ENCODE results near the gene TRPM2. TPM values are rescaled to one million over a fixed set of nuclear protein-coding genes. Genes with fewer than 3 reads are reported as not detected.

The TRPM2 gene
- total and polyA plus RNA-seq, 2 of the 8 experiments (the other 6 are each of a cell fraction or from before 2014, with no cell fraction given), result 0.27 to 0.28 TPM

GRCh38 chr21:44304011-44304616 lies 49.3 kb upstream of the TRPM2 start:
- H2BK5ac ChIP-seq (ENCODE audit: low read depth, low read length), result no peak overlapping the region
- no peak overlapping the region for H3K4me2 ChIP-seq (ENCODE audit: insufficient read depth in 1 of 2, low read depth in 2 of 2, low read length in 2 of 2)
- POLR2A ChIA-PET (ENCODE audit: partially characterized antibody), result no interaction called here
- no peak for TF ChIP-seq RBBP5 (IDR thresholded peaks at IDR 0.05; ENCODE audit: borderline replicate concordance, low read depth, low read length)
- TF ChIP-seq NANOG (IDR thresholded peaks at IDR 0.05; ENCODE audit: insufficient read depth, low read depth, low read length, poor library complexity, severe bottlenecking), result no peak
- TF ChIP-seq HDAC2 (IDR thresholded peaks at IDR 0.05; ENCODE audit: borderline replicate concordance in 1 of 2, low read depth in 2 of 2, low read length in 2 of 2), result no peak
- no peak for TF ChIP-seq RNF2 (IDR thresholded peaks at IDR 0.05; ENCODE audit: borderline replicate concordance, low read depth, low read length, missing control alignments, poor library complexity, severe bottlenecking)
- TF ChIP-seq HDAC6 (IDR thresholded peaks at IDR 0.05; ENCODE audit: low read depth, low read length), result no peak
- TF ChIP-seq NRF1 (IDR thresholded peaks at IDR 0.05; ENCODE audit: low read depth, low read length), result no peak
- TF ChIP-seq USF2 (IDR thresholded peaks at IDR 0.05; ENCODE audit: low read length), result no peak
- TF ChIP-seq SIRT6 (IDR thresholded peaks at IDR 0.05; ENCODE audit: low read length), result no peak
- TF ChIP-seq SP4 (IDR thresholded peaks at IDR 0.05; ENCODE audit: low read length), result no peak
- TF ChIP-seq EP300 (IDR thresholded peaks at IDR 0.05; ENCODE audit: borderline replicate concordance in 1 of 2, low read depth in 2 of 2, low read length in 2 of 2), result no peak

More at GRCh38 chr21:44304011-44304616, 49.3 kb upstream of the TRPM2 start:
- Histone ChIP-seq H4K20me1 (replicated peaks in 1 of 2; ENCODE audit: control insufficient read depth in 1 of 2, insufficient read depth in 2 of 2, low read length in 2 of 2) (peaks cover 9 to 15% of the 10 kb centered on the region in 2 experiments), H3K23ac (ENCODE audit: insufficient read length) (no peak overlapping the region), H2BK12ac (ENCODE audit: low read depth, low read length) (no peak overlapping the region), H2AK5ac (ENCODE audit: low read depth, low read length) (no peak overlapping the region), H3K36me3 (ENCODE audit: control insufficient read depth in 2 of 4, insufficient read depth in 4 of 4, low read length in 3 of 4) (no peaks in the 10 kb centered on the region), H3K9ac (replicated peaks in 1 of 4; ENCODE audit: extremely low read depth in 1 of 4, low read depth in 3 of 4, low read length in 3 of 4) (no peak overlapping the region), H3K56ac (replicated peaks; ENCODE audit: insufficient read length, low read depth, low read length) (no peak overlapping the region), H4K8ac (ENCODE audit: extremely low read depth, insufficient read depth, low read length) (no peak overlapping the region; the same call in 1 of the 2 replicates), H3K14ac (ENCODE audit: insufficient read length) (no peak overlapping the region), H3K27ac (ENCODE audit: low read depth, low read length) (no peak overlapping the region), H3K79me2 (ENCODE audit: control insufficient read depth in 1 of 2, insufficient read depth in 2 of 2, low read length in 2 of 2) (peaks cover 0 to 6% of the 10 kb centered on the region in 2 experiments; a peak in 1 of 4 replicates), H4K5ac (ENCODE audit: insufficient read length, low read depth, low read length) (no peak overlapping the region), H3K79me1 (ENCODE audit: low read depth, low read length) (peaks cover 6% of the 10 kb centered on the region; the same call in 1 of the 2 replicates), H3K18ac (ENCODE audit: extremely low read depth, low read length) (peak overlapping the region; percentile 60; the same call in 1 of the 2 replicates), H3K9me3 (ENCODE audit: insufficient read depth in 2 of 2, low read depth in 1 of 2, low read length in 1 of 2) (no peaks in the 10 kb centered on the region), H3K27me3 (replicated peaks in 1 of 4; ENCODE audit: control insufficient read depth in 3 of 4, extremely low read depth in 1 of 4, insufficient read depth in 3 of 4, low read length in 3 of 4) (no peaks in the 10 kb centered on the region), H3K4me3 (ENCODE audit: extremely low read depth in 1 of 4, insufficient read depth in 2 of 4, low read depth in 3 of 4, low read length in 4 of 4) (no peak overlapping the region), H4K91ac (replicated peaks; ENCODE audit: insufficient read length, low read length) (peak overlapping the region; percentile 65), H2BK15ac (ENCODE audit: low read length) (no peak overlapping the region), H3K4me1 (replicated peaks in 1 of 4; ENCODE audit: control insufficient read depth in 3 of 4, insufficient read depth in 4 of 4, low read length in 3 of 4) (peaks cover 0 to 14% (median 4%) of the 10 kb centered on the region in 4 experiments; a peak in 5 of 7 replicates), H2AFZ (ENCODE audit: low read length) (no peak overlapping the region), H3K4ac (replicated peaks; ENCODE audit: insufficient read length, low read depth, low read length) (peak overlapping the region; percentile 69), H3K23me2 (ENCODE audit: low read depth, low read length) (peaks cover 11% of the 10 kb centered on the region; the same call in 1 of the 2 replicates), H2BK20ac (ENCODE audit: low read length) (no peak overlapping the region), H2BK120ac (replicated peaks; ENCODE audit: low read depth, low read length) (no peak overlapping the region)
- CTCF ChIA-PET (ENCODE audit: partially characterized antibody), result interaction anchor here (0.8 to 2.2 kb wide), 15 partner anchors 10 to 206 kb away, joined by 3 to 7 read pairs (median 4); no protein-coding TSS in a partner anchor
- WGBS, 2 experiments (ENCODE audit: extremely low coverage in 1 of 2, insufficient coverage in 1 of 2, insufficient read length in 1 of 2, insufficient replicate concordance in 2 of 2, low coverage in 1 of 2, low lambda C conversion rate in 2 of 2, missing lambda C conversion rate in 1 of 2), result 84% methylated on average over 12 of the region's 16 CpGs; no CpG with 5 or more reads in 1 of the 2 experiments
- no peak for DNase-seq (ENCODE audit: low read depth in 1 of 2, low spot score in 2 of 2)
- FAIRE-seq, result no peak

All from H1 (cell line).